H1 (cell line): ENCODE measurements around the gene FAM171A1. TPM values are rescaled to one million over a fixed set of nuclear protein-coding genes. Genes with fewer than 3 reads are reported as not detected.

Experiments
- POLR2A ChIP-seq, 2 experiments: IDR thresholded peaks; 1 replicate in 1 of 2; 2 replicates in 1 of 2; pipeline ENCODE4 v1.6.1; 2011; ENCODE audit warnings: low read depth in 2 of 2, low read length in 2 of 2, mild to moderate bottlenecking in 2 of 2; ENCODE audit errors: control extremely low read depth in 1 of 2
- TAF7 ChIP-seq: optimal IDR thresholded peaks from 2 replicates; pipeline ENCODE3; 2011; ENCODE audit warnings: low read depth, mild to moderate bottlenecking, inconsistent platforms, low read length, moderate library complexity, borderline replicate concordance
- polyA plus RNA-seq, 7 experiments: library from polyadenylated mRNA; depleted of rRNA in 3 of 7; stranded (reverse) in 5 of 7; unstranded in 2 of 7; fragments of >200 nt in 5 of 7; fragments of 200-250 nt in 2 of 7; gene quantifications; 1 replicate in 5 of 7; 2 replicates in 1 of 7; 4 replicates in 1 of 7; pipeline versions ENCODE4 v1.2.1 to v1.2.3, GENCODE V29; 2011 to 2013; ENCODE audit warnings: missing spikeins in 2 of 7, mixed read lengths in 2 of 7
- total RNA-seq: library from RNA; stranded (reverse); fragmentation: NEBNext Ultra II Directional; extraction: Animal tissue kit (Norgen Biotek cat#: 25700); gene quantifications from 2 replicates; pipeline ENCODE4 v1.2.1, GENCODE V29; 2021
- TF ChIP-seq, protein P1 (sequence below): IDR thresholded peaks from 2 replicates; pipeline ENCODE4 v1.6.1; 2012; ENCODE audit warnings: inconsistent platforms

FAM171A1 gene
- total and polyA plus RNA-seq, 2 of the 8 experiments (the other 6 are each of a cell fraction or from before 2014, with no cell fraction given), result 26.6 to 42.1 TPM

DNA sequence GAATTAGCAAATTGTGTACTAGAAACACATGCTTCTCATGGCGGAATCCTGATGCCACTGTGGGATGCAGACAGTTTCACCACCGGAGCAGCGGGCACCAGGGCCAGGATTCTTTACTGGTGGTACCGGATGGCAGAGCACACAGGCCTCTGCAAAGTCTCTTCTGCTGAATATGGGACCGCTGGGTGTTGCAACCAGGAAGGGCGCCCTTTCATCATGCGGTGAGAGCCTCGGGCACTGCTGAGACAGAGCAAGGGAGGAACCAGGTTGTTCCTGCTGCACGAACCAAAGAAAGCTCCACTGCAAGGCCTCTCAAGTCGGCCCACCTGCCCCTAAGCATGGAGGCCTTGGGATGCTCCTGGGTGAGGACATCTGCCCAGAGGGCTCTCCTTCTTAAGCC lies 145.6 kb downstream of the FAM171A1 start (continued):
- TF ChIP-seq TAF7, result no peak
- TF ChIP-seq, protein P1, sequence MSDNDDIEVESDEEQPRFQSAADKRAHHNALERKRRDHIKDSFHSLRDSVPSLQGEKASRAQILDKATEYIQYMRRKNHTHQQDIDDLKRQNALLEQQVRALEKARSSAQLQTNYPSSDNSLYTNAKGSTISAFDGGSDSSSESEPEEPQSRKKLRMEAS, result no peak
- no peak for TF ChIP-seq POLR2A (IDR thresholded peaks at IDR 0.05; ENCODE audit: control extremely low read depth in 1 of 2, low read depth in 2 of 2, low read length in 2 of 2)
